K562 (cell line): ENCODE results near the gene STX1B. TPM values are rescaled to one million over a fixed set of nuclear protein-coding genes. Genes with fewer than 3 reads are reported as not detected.
A peak's percentile ranks its signal among the peaks of the same experiment; 100 is the strongest.

Source experiments
- BCOR ChIP-seq: fragments of 450-650 bp; IDR thresholded peaks from 2 replicates; pipeline ENCODE4 v1.6.1; 2016
- FOS ChIP-seq: IDR thresholded peaks from 3 replicates; pipeline ENCODE4 v1.6.1; 2011; ENCODE audit not compliant: insufficient read length; ENCODE audit errors: extremely low read depth
- KDM2B ChIP-seq: fragments of 250-450 bp; sonication (Bioruptor Pico); IDR thresholded peaks from 2 replicates; pipeline ENCODE4 v1.8.0; 2021; ENCODE audit warnings: mild to moderate bottlenecking, moderate library complexity
- KDM5B ChIP-seq: fragments of 200-600 bp; sonication (generic); IDR thresholded peaks from 2 replicates; pipeline ENCODE4 v1.6.1; 2012; ENCODE audit warnings: low read depth, mild to moderate bottlenecking, moderate library complexity, low read length, control low read depth, inconsistent platforms; ENCODE audit not compliant: insufficient replicate concordance
- YBX1 ChIP-seq: fragments of 450-650 bp; IDR thresholded peaks from 2 replicates; pipeline ENCODE4 v1.7.1; 2016; ENCODE audit warnings: mild to moderate bottlenecking
- ZNF77 ChIP-seq: fragments of 250-450 bp; sonication (Bioruptor Pico); IDR thresholded peaks from 2 replicates; pipeline ENCODE4 v1.5.0; 2020
- polyA plus RNA-seq, 8 experiments: library from polyadenylated mRNA; depleted of rRNA in 4 of 8; stranded (reverse) in 5 of 8; unstranded in 3 of 8; fragments of >200 nt; fragmentation: Nextera tagmentation in 2 of 8; fragmentation: Illumina TruSeq in 1 of 8; extraction: Ambion mirVana in 2 of 8; extraction: Trizol in 1 of 8; gene quantifications; 2 replicates each; pipeline versions ENCODE4 v1.2.1 to v1.2.3, GENCODE V29; 2011 to 2014; ENCODE audit warnings: inconsistent platforms in 1 of 8, missing spikeins in 1 of 8
- total RNA-seq, 7 experiments: library from RNA; depleted of rRNA in 6 of 7; stranded (reverse); fragments of >200 nt in 6 of 7; fragmentation: Illumina TruSeq in 2 of 7; extraction: Trizol in 2 of 7; gene quantifications; 2 replicates each; pipeline versions ENCODE4 v1.2.1 to v1.2.3, GENCODE V29; 2011 to 2021; ENCODE audit warnings: low replicate concordance in 1 of 7
- TF ChIP-seq, protein P1 (sequence below): fragments of 250-450 bp; sonication (Bioruptor Pico); IDR thresholded peaks from 2 replicates; pipeline ENCODE4 v1.4.0; 2020; ENCODE audit warnings: mild to moderate bottlenecking
- TF ChIP-seq, protein P2 (sequence below), 2 experiments: fragments of 200-800 bp in 1 of 2; sonication (Bioruptor generic) in 1 of 2; sonication (generic) in 1 of 2; formaldehyde crosslinking in 1 of 2; IDR thresholded peaks in 1 of 2; conservative IDR thresholded peaks in 1 of 2; 2 replicates each; pipeline versions ENCODE4 v1.5.0 to v1.6.1; 2016 to 2020; ENCODE audit warnings: missing compliant biosample characterization in 1 of 2, missing genetic modification characterization in 1 of 2, missing genetic modification reagents in 1 of 2
- TF ChIP-seq, protein P3 (sequence below): sonication (generic); formaldehyde crosslinking; IDR thresholded peaks from 2 replicates; pipeline ENCODE4 v1.4.0; 2020; ENCODE audit warnings: mild to moderate bottlenecking, missing genetic modification reagents
- TF ChIP-seq, protein P4 (sequence below): sonication (generic); formaldehyde crosslinking; IDR thresholded peaks from 2 replicates; pipeline ENCODE4 v1.8.0; 2022; ENCODE audit warnings: missing genetic modification reagents, mild to moderate bottlenecking, borderline replicate concordance
- TF ChIP-seq, protein P5 (sequence below), 2 experiments: IDR thresholded peaks in 1 of 2; conservative IDR thresholded peaks in 1 of 2; 2 replicates each; pipeline ENCODE4 v1.6.1; 2016; ENCODE audit warnings: low read depth in 2 of 2, mild to moderate bottlenecking in 1 of 2, missing compliant biosample characterization in 1 of 2, missing genetic modification characterization in 1 of 2, moderate library complexity in 1 of 2
- TF ChIP-seq, protein P6 (sequence below): fragments of 450-650 bp; formaldehyde crosslinking; IDR thresholded peaks from 2 replicates; pipeline ENCODE4 v1.4.0; 2020; ENCODE audit warnings: mild to moderate bottlenecking, moderate library complexity

The STX1B gene
- total and polyA plus RNA-seq, 9 of the 15 experiments (the other 6 are each of a cell fraction or from before 2014, with no cell fraction given), result 0.07 to 2.5 (median 0.86) TPM

DNA sequence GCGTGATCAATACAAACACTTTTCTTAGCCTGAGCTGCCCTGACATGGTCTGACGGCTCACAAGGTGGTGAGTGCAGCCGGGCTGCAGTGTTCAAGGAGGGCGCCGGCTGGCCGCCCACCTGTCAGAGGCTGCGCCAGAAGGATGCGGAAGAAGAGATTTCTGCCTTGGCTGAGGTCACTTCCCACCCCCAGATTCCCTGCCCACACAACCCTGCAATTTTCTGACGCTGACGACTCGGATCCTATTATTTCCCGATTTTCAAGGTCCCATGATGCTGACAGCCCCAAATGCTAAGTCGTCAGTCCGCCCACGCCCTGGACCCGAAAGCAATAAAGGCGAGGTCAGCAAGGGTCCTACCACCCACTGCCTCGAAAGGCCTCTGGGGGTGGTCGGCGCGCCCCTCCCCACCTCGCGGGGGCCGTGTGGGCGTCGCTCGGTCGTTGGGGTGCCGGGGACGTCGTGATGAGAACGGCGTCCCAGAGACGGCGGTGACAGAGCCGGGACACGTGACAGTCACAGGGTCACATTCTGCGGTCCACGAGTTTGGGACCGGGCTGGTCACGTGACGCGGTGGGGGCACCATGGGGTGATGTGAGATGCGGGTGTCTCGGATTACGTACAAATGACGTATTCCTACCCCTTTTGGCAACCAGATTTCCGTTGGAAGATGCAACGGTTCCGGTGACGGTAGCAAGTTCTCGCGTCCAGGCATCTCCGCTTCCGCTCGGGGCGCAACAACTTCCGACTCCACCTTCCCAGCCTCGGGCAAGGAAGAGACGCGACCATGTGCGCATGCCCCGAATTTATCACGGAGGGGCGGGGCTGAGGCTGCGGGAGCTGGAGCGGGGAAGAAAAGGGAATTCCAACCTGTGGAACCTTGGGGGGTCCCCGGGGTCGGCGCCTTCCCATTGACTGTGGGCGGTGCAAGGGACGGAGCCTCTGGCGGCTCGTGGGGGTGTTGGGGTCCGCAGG, 22.6 kb upstream of the STX1B start, which contains the start of gene STX4 (continued):
- peak; percentile 33 for TF ChIP-seq KDM5B
- TF ChIP-seq, protein P1, sequence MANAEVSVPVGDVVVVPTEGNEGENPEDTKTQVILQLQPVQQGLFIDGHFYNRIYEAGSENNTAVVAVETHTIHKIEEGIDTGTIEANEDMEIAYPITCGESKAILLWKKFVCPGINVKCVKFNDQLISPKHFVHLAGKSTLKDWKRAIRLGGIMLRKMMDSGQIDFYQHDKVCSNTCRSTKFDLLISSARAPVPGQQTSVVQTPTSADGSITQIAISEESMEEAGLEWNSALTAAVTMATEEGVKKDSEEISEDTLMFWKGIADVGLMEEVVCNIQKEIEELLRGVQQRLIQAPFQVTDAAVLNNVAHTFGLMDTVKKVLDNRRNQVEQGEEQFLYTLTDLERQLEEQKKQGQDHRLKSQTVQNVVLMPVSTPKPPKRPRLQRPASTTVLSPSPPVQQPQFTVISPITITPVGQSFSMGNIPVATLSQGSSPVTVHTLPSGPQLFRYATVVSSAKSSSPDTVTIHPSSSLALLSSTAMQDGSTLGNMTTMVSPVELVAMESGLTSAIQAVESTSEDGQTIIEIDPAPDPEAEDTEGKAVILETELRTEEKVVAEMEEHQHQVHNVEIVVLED (CRISPR knock-in tag), result peak; percentile 80
- TF ChIP-seq KDM2B, result 0 out of 2 replicates have a peak, but pooled peaks have one; percentile 44
- TF ChIP-seq, protein P2, sequence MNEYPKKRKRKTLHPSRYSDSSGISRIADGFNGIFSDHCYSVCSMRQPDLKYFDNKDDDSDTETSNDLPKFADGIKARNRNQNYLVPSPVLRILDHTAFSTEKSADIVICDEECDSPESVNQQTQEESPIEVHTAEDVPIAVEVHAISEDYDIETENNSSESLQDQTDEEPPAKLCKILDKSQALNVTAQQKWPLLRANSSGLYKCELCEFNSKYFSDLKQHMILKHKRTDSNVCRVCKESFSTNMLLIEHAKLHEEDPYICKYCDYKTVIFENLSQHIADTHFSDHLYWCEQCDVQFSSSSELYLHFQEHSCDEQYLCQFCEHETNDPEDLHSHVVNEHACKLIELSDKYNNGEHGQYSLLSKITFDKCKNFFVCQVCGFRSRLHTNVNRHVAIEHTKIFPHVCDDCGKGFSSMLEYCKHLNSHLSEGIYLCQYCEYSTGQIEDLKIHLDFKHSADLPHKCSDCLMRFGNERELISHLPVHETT (CRISPR knock-in tag; conservative IDR thresholded peaks at IDR 0.05 in 1 of 2, IDR thresholded peaks at IDR 0.05 in 1 of 2), result peak in 1 of 2 experiments; percentile 91; a peak in 2 of 4 replicates
- TF ChIP-seq BCOR, result peak; percentile 57; the same call in 1 of the 2 replicates
- TF ChIP-seq ZNF77 (CRISPR knock-in tag), result no peak
- TF ChIP-seq, protein P3, sequence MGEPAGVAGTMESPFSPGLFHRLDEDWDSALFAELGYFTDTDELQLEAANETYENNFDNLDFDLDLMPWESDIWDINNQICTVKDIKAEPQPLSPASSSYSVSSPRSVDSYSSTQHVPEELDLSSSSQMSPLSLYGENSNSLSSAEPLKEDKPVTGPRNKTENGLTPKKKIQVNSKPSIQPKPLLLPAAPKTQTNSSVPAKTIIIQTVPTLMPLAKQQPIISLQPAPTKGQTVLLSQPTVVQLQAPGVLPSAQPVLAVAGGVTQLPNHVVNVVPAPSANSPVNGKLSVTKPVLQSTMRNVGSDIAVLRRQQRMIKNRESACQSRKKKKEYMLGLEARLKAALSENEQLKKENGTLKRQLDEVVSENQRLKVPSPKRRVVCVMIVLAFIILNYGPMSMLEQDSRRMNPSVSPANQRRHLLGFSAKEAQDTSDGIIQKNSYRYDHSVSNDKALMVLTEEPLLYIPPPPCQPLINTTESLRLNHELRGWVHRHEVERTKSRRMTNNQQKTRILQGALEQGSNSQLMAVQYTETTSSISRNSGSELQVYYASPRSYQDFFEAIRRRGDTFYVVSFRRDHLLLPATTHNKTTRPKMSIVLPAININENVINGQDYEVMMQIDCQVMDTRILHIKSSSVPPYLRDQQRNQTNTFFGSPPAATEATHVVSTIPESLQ (CRISPR knock-in tag), result peak; percentile 98
- TF ChIP-seq, protein P4, sequence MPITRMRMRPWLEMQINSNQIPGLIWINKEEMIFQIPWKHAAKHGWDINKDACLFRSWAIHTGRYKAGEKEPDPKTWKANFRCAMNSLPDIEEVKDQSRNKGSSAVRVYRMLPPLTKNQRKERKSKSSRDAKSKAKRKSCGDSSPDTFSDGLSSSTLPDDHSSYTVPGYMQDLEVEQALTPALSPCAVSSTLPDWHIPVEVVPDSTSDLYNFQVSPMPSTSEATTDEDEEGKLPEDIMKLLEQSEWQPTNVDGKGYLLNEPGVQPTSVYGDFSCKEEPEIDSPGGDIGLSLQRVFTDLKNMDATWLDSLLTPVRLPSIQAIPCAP (CRISPR knock-in tag), result no peak
- TF ChIP-seq YBX1, result no peak
- TF ChIP-seq, protein P5, sequence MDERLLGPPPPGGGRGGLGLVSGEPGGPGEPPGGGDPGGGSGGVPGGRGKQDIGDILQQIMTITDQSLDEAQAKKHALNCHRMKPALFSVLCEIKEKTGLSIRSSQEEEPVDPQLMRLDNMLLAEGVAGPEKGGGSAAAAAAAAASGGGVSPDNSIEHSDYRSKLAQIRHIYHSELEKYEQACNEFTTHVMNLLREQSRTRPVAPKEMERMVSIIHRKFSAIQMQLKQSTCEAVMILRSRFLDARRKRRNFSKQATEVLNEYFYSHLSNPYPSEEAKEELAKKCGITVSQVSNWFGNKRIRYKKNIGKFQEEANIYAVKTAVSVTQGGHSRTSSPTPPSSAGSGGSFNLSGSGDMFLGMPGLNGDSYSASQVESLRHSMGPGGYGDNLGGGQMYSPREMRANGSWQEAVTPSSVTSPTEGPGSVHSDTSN (CRISPR knock-in tag; IDR thresholded peaks at IDR 0.05; ENCODE audit: low read depth), result no peak
- TF ChIP-seq, protein P5 (tag; conservative IDR thresholded peaks at IDR 0.05; ENCODE audit: low read depth), result 0 out of 2 replicates have a peak, but pooled peaks have one; percentile 15
- peak; percentile 13 for TF ChIP-seq FOS
- TF ChIP-seq, protein P6, sequence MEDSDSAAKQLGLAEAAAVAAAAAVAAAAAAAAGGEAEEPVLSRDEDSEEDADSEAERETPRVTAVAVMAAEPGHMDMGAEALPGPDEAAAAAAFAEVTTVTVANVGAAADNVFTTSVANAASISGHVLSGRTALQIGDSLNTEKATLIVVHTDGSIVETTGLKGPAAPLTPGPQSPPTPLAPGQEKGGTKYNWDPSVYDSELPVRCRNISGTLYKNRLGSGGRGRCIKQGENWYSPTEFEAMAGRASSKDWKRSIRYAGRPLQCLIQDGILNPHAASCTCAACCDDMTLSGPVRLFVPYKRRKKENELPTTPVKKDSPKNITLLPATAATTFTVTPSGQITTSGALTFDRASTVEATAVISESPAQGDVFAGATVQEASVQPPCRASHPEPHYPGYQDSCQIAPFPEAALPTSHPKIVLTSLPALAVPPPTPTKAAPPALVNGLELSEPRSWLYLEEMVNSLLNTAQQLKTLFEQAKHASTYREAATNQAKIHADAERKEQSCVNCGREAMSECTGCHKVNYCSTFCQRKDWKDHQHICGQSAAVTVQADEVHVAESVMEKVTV (CRISPR knock-in tag), result 0 out of 2 replicates have a peak, but pooled peaks have one; percentile 18
